VCaP (cell line): Measurements from ENCODE around the gene SLC35D2.

Source experiments
- H3K27ac ChIP-seq: fragments of 450-650 bp; 2 replicates; pipeline ENCODE4 v1.5.1; 2017
- TF ChIP-seq, protein P1 (sequence below): fragments of 450-650 bp; conservative IDR thresholded peaks from 2 replicates; pipeline ENCODE4 v1.5.1; 2017; ENCODE audit warnings: mild to moderate bottlenecking, moderate library complexity

Gene SLC35D2

DNA sequence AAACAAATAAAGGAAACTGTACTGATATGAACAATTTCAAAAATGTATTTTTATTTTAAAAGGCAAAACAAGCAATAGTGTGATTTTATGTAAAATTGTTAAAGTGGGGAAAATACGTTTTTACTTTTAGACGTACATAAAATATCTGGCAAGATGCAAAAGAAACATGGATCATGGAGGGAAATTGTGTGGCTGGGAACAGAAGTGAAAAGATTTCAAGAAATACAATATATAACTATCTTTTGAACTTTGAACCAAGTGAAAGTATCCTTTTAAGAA, 36.1 kb upstream of the SLC35D2 start:
- peak overlapping the region; percentile 82 for H3K27ac ChIP-seq

DNA sequence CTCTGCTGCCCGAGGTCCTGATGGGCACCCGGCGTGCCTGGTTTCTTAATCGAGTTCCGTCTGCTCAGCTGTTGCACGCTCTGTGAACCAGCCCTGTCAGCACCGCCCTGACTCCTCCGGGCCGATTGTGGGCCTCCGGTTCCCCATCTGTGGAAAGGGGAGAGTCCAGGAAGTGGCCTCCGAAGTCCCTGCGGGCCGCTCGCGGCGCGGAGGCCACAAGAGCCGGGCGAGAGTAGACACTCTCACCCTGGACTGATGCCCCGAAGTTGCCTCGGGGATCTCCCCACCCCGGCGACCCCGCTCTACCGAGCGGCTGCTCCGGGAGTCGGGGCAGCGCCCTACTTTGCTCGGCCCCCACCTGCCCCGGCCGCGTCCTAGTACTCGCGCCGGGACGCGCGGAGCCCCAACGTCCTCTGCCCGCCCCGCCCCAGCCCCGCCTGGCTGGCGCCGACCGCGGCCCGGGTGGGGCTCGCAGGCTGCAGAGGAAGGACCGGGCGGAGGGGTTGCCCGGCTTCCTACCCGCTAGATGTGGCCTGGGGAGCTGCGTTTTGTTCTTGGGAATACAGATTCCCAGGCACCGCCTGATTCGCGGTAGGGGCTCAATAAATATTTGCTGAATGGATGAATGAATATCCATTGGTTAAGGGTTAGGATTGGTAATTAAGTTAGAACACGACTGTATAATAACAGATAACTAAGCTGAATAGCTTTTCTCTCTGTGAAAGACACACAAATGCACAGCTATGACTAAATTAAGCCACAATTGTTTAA, 35.6 kb upstream of the SLC35D2 start:
- peak overlapping the region; percentile 82 for H3K27ac ChIP-seq
- TF ChIP-seq, protein P1, sequence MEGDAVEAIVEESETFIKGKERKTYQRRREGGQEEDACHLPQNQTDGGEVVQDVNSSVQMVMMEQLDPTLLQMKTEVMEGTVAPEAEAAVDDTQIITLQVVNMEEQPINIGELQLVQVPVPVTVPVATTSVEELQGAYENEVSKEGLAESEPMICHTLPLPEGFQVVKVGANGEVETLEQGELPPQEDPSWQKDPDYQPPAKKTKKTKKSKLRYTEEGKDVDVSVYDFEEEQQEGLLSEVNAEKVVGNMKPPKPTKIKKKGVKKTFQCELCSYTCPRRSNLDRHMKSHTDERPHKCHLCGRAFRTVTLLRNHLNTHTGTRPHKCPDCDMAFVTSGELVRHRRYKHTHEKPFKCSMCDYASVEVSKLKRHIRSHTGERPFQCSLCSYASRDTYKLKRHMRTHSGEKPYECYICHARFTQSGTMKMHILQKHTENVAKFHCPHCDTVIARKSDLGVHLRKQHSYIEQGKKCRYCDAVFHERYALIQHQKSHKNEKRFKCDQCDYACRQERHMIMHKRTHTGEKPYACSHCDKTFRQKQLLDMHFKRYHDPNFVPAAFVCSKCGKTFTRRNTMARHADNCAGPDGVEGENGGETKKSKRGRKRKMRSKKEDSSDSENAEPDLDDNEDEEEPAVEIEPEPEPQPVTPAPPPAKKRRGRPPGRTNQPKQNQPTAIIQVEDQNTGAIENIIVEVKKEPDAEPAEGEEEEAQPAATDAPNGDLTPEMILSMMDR, result no peak

More for the DNA sequence above, 36.1 kb upstream of the SLC35D2 start:
- TF ChIP-seq, protein P1, result no peak

DNA sequence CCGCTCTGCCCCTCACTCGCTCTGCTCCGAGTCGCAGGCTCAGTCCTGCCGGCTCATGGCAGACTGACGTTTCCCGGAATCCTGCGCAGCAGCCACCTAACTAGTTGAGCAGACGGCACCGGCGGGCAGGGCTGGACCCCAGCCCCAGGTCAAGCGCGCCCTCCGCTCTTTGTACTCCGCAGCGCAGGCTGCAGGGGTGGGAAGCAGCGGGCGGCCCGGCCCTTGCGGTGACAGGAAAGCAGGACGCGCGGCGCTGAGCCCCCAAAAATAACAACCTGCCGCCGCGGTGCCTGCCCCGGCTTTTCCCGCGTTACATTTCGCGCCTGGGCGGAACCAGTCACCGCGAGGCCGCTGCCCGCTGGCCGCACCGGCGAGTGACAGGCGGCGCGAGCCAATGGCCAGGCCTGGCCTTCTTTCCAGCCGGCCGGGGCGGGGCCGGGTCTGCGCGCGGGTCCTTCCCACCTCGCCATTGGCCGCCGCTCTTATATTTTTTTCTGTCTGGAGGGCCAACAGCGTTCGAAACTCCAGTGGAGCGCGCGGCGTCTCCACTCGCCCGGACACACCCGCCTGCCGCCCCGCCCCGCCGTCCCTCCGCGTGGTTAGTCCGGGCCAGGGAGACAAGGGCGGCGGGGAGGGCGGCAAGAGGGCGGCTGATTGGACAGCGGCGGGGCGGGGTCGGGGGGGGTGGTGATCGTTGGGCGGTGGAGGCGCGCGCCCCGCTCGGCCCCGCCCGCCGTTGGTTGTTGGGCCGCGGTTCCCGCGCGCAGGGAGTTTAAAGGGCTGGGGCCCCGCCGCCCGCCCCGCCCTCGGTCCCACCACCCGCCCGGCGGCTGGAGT, 34.8 kb upstream of the SLC35D2 start, which contains the start of gene ZNF367:
TSS of gene ZNF367 (minus strand) at position 288 of the 837 bp plus-strand sequence. CDS start 338 bp downstream, outside the sequence.
- peak within 1 kb of the TSS; percentile 82 for H3K27ac ChIP-seq
- TF ChIP-seq, protein P1, result no peak

DNA sequence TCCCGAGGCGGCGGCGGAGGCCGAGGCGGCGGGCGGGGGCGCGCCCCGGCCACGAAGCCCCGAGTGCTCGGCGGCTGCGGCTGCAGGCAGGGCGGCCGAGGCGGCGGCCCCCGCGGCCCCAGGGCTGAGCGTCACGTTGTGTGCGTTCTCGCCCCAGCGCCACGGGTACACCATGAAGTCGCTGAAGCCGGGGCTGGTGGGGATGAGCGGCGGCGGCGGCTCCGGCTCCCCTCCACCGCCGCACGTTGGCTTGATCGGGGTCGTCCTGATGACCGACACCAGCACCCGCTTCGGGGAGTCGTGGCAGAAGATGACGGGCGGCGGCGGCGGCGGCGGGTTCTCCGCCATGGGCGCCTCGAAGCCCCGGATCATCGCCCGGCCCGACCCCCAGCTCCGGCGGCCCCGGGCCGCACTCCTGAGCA, 34.2 kb upstream of the SLC35D2 start:
- peak overlapping the region; percentile 82 for H3K27ac ChIP-seq
- TF ChIP-seq, protein P1, result no peak

DNA sequence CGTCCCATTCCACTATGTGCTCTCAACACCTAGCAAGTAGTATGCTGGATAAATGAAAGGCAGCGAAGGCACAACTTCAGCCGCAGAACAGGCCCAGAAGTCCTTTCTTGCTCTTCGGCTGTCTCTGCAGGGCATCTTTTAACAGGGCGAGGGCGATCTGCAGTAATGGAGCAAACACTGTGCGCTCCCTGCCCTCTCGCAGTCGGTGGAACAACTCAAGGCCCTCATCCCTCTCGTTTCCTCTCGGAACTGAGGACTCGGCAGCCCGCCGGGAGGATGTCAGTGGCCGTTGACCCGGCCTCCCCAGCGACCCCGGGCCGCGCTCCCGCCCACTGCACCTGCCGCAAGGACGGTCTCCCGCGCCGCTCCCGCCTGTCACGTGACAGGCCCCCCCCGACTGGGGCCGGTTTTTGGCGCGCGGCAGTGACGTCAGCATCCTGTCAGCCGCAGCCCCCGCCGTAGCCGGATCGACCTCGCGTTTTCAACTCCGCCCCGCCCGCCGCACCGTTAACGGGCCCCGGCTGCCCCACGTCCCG, 33.6 kb upstream of the SLC35D2 start:
- TF ChIP-seq, protein P1, result no peak
- H3K27ac ChIP-seq, result peak overlapping the region; percentile 82

DNA sequence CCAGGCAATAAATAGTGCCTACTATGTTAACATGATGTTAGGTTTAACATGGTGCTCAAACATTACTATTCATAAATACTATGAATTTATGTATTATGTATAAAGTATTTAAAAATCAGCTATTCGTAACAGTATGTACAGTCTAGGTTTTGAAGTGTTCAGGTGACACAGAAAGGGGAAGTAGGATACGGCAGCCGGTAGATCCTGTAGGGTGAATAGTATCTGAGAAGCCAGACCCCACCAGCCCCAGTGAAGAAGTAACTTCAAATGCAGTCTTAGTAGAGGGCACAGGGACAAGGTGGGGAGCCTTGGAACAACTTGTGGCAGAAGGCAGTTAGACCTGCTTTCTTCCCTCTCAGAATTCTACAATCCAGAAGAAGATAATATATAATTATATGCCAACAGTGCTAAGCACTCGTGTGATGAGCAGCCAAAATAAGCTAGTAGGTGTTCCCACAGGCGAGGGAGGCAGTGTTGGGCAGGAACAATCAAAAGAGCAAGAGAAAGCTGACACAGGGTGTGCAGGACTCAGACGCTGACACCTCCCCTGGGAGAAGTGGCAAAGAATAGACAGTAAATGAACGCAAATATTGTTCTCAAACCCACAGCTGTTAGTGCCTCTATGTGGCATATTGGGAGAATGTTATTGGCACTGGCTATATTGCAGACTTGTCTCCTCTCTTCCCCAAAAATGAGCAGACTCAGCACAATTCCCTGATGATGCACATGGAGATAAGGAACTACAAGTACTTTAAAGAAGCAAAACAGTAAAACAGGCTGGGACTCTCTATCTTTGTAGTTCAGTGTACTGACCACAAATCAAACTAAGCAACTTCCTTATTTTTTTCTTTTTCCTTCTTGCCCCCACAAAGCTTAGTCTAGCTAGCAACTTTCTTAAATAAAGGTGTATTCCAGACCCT, 30.1 kb upstream of the SLC35D2 start:
- TF ChIP-seq, protein P1, result no peak; the same call in 1 of the 2 replicates
- peak overlapping the region; percentile 57 for H3K27ac ChIP-seq
